ENCODE data around the gene ACER3. TPM values are rescaled to one million over a fixed set of nuclear protein-coding genes. Genes with fewer than 3 reads are reported as not detected.
"Not testable (repeated sequence)": the region's sequence is repeated elsewhere in the genome, so short reads cannot be mapped to it uniquely, and the experiment has no call there.

The ACER3 gene
- 11.8 and 12.4 TPM in 2 replicates for total RNA-seq

- Mint-ChIP-seq H3K27me3 (no peaks in the 10 kb centered on the region), H3K4me3 (peak within 1 kb of the TSS; percentile 89), H3K27ac (peak within 1 kb of the TSS; percentile 84), H3K4me1 (peaks cover 45% of the 10 kb centered on the region), H3K9me3 (no peaks in the 10 kb centered on the region), H3K36me3 (ENCODE audit: low read depth) (no peaks in the 10 kb centered on the region)
- intact Hi-C loops (cut with micrococcal nuclease), result loop anchor here (2.0 to 10.0 kb wide), 6 partner anchors 60 to 551 kb away; partner anchors contain the start of genes CAPN5, EMSY and LRRC32
- POLR2A ChIA-PET, result no interaction called here
- ATAC-seq (ENCODE audit: low read depth), result peak; percentile 99
- no peak for TF ChIP-seq CTCF (IDR thresholded peaks at IDR 0.05)
- DNase-seq, result peak; percentile 89
- CTCF ChIA-PET, result no interaction called here
Observed at GRCh38 chr11:76860539-76861475, at the start of gene ACER3. TSS of gene ACER3 (plus strand) at chr11:76860918. CDS start at chr11:76860977, 59 bp downstream.

DNA sequence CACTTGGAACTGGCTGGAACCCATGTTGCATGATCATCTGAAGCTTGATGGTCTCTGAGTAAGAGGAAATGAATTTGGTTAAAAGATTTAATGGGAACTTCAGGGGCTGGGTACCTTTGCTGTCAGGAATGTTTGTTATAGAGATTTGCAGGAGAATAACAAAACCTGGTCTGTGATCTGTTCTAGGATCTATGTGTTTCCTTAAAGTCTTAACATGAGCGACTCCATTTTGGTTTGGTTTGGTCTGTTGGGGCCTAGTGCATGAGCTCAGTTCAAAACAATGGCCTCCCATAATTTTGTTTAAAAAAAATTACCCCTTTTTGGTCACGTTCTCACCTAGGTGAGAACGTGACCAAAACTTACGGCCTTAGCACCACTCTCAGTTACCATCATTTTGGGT is 49.5 kb upstream of the ACER3 start:
- POLR2A ChIA-PET, result no interaction called here
- intact Hi-C loops (cut with micrococcal nuclease), result no loop called here
- TF ChIP-seq CTCF (IDR thresholded peaks at IDR 0.05), result no peak

DNA sequence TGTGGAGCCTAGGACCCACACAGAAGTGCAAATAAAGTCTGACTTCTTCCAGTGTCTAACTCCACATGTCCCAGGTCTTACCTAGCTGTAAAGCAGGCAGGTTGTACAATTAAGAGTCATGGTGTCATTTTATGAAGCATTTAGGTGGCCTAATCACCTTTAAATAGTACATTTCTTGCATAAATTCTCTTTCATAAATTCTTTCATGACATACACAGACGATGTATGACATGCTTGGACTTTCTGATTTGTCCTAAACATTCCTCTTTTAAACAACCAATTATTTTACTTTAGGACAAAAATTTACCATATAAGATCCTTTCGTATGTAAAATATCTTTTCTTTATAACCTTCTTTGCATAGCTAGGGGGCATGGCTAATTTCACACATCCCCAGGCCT is 46.3 kb upstream of the ACER3 start:
- no peak for ATAC-seq (ENCODE audit: low read depth)
- no peak overlapping the region for H3K27ac Mint-ChIP-seq
- H3K4me3 Mint-ChIP-seq, result no peak overlapping the region
- ChIA-PET POLR2A (no interaction called here), CTCF (no interaction called here)
- H3K27me3 Mint-ChIP-seq, result peaks cover 5% of the 10 kb centered on the region
- H3K4me1 Mint-ChIP-seq, result peaks cover 2% of the 10 kb centered on the region
- H3K9me3 Mint-ChIP-seq, result peaks cover 12% of the 10 kb centered on the region
- no peaks in the 10 kb centered on the region for H3K36me3 Mint-ChIP-seq (ENCODE audit: low read depth)
- intact Hi-C loops (cut with micrococcal nuclease), result no loop called here
- TF ChIP-seq CTCF (IDR thresholded peaks at IDR 0.05), result no peak
- no peak for DNase-seq

More for the DNA sequence above, 49.5 kb upstream of the ACER3 start:
- H3K9me3 Mint-ChIP-seq, result peaks cover 5% of the 10 kb centered on the region
- no peak overlapping the region for H3K27ac Mint-ChIP-seq
- CTCF ChIA-PET, result interaction anchor here (1.0 to 3.3 kb wide), 3 partner anchors 106 to 111 kb away, joined by 3 to 27 read pairs (median 4); no protein-coding TSS in a partner anchor
- H3K4me1 Mint-ChIP-seq, result peaks cover 7% of the 10 kb centered on the region
- H3K36me3 Mint-ChIP-seq (ENCODE audit: low read depth), result no peaks in the 10 kb centered on the region
- DNase-seq (no peak), ATAC-seq (ENCODE audit: low read depth) (no peak)
- no peak overlapping the region for H3K4me3 Mint-ChIP-seq
- H3K27me3 Mint-ChIP-seq, result peaks cover 24% of the 10 kb centered on the region

DNA sequence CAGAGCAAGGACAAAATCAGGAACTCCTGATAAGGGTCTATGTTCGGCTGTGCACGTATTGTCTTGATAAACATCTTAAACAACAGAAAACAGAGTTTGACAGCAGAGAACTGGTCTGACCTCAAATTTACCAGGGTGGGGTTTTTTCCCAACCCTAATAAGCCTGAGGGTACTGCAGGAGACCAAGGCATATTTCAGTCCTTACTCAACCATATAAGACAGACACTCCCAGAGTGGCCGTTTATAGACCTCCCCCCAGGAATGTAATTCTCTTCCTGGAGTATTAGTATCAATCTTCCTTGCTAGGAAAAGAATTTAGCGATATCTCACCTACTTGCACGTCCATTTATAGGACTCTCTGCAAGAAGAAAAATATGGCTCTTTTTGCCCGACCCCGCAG is 45.0 kb upstream of the ACER3 start:
- not testable (repeated sequence) for DNase-seq

GRCh38 chr11:76820184-76820566 is 40.5 kb upstream of the ACER3 start:
- Mint-ChIP-seq H3K4me1 (peaks cover 6% of the 10 kb centered on the region), H3K9me3 (peaks cover 12% of the 10 kb centered on the region), H3K4me3 (no peak overlapping the region), H3K36me3 (ENCODE audit: low read depth) (no peaks in the 10 kb centered on the region), H3K27me3 (peaks cover 9% of the 10 kb centered on the region), H3K27ac (no peak overlapping the region)
- no peak for TF ChIP-seq CTCF (IDR thresholded peaks at IDR 0.05)
- CTCF ChIA-PET, result interaction anchor here (1.3 kb wide), 1 partner anchor 98 kb away, joined by 3 read pairs; no protein-coding TSS in a partner anchor
- DNase-seq, result no peak
- intact Hi-C loops (cut with micrococcal nuclease), result no loop called here
- no peak for ATAC-seq (ENCODE audit: low read depth)
- POLR2A ChIA-PET, result no interaction called here

More for the DNA sequence above, 45.0 kb upstream of the ACER3 start:
- H3K36me3 Mint-ChIP-seq (ENCODE audit: low read depth); CTCF ChIA-PET; POLR2A ChIA-PET; ATAC-seq (ENCODE audit: low read depth); H3K4me1 Mint-ChIP-seq; H3K27ac Mint-ChIP-seq; H3K27me3 Mint-ChIP-seq; intact Hi-C loops (cut with micrococcal nuclease); H3K4me3 Mint-ChIP-seq: not testable (repeated sequence)
- peaks cover 12% of the 10 kb centered on the region for H3K9me3 Mint-ChIP-seq

GRCh38 chr11:76821396-76821795 is 39.3 kb upstream of the ACER3 start:
- DNase-seq; ATAC-seq (ENCODE audit: low read depth); POLR2A ChIA-PET; H3K9me3 Mint-ChIP-seq; H3K4me3 Mint-ChIP-seq; H3K27ac Mint-ChIP-seq; CTCF ChIA-PET; H3K27me3 Mint-ChIP-seq; H3K4me1 Mint-ChIP-seq; intact Hi-C loops (cut with micrococcal nuclease); H3K36me3 Mint-ChIP-seq (ENCODE audit: low read depth): not testable (repeated sequence)

Data from activated B cell treated with CpG ODN at 0.5 μM for 24 hours (primary cell).